Activated CD8-positive, alpha-beta T cell treated with anti-CD3 and anti-CD28 coated beads, Interleukin-2, amount 10 ng/mL, durations not matched to agents 7 days and 5 days (primary cell): ENCODE results near the gene TM4SF18. TPM values are rescaled to one million over a fixed set of nuclear protein-coding genes. Genes with fewer than 3 reads are reported as not detected.

Experiments used
- ATAC-seq: fragments of 150-1000 bp; cut with Tn5 transposase; one replicate; pipeline ENCODE4 v1.10.0; 2021; ENCODE audit warnings: moderate library complexity
- CTCF ChIA-PET: fragments of 350-600 bp; sonication (Branson Sonifier 250); formaldehyde crosslinking; loops from one replicate; lab custom pipeline; 2021; ENCODE audit warnings: antibody characterized with exemption; lab: Charles Lee
- POLR2A ChIA-PET: fragments of 350-600 bp; sonication (Branson Sonifier 250); formaldehyde crosslinking; loops from one replicate; lab custom pipeline; 2021; ENCODE audit warnings: antibody characterized with exemption; lab: Charles Lee
- DNase-seq: peaks from one replicate; pipeline ENCODE4 v3.0.0-alpha.2; 2020
- H3K27ac Mint-ChIP-seq: one replicate; pipeline ENCODE4 v1.8.0; 2021; ENCODE audit warnings: mild to moderate bottlenecking, mixed read lengths
- H3K27me3 Mint-ChIP-seq: one replicate; pipeline ENCODE4 v1.8.0; 2021; ENCODE audit warnings: low read depth, mixed read lengths
- H3K36me3 Mint-ChIP-seq: one replicate; pipeline ENCODE4 v1.8.0; 2021; ENCODE audit warnings: low read depth, mixed read lengths
- H3K4me1 Mint-ChIP-seq: one replicate; pipeline ENCODE4 v1.8.0; 2021; ENCODE audit warnings: low read depth, mixed read lengths
- H3K4me3 Mint-ChIP-seq: one replicate; pipeline ENCODE4 v1.8.0; 2021; ENCODE audit warnings: mild to moderate bottlenecking, mixed read lengths
- H3K9me3 Mint-ChIP-seq: one replicate; pipeline ENCODE4 v1.8.0; 2022; ENCODE audit warnings: mixed read lengths; ENCODE audit not compliant: insufficient read depth
- total RNA-seq, 2 experiments: library from RNA; stranded (reverse); gene quantifications; one replicate each; pipeline ENCODE4 v1.2.3, GENCODE V29; 2021

Gene TM4SF18
- total RNA-seq, 2 experiments from 2014 or later: not detected

- no peak overlapping the region for H3K27ac Mint-ChIP-seq
- no peaks in the 10 kb centered on the region for H3K36me3 Mint-ChIP-seq
- CTCF ChIA-PET: interaction anchor here (1.3 to 6.3 kb wide), 4 partner anchors 143 to 322 kb away, joined by 3 to 113 read pairs (median 44); partner anchors contain the start of gene HPS3
- peak; percentile 54 for DNase-seq
- no peaks in the 10 kb centered on the region for H3K9me3 Mint-ChIP-seq
- H3K4me1 Mint-ChIP-seq: peaks cover 15% of the 10 kb centered on the region
- POLR2A ChIA-PET: no interaction called here
- H3K27me3 Mint-ChIP-seq: peaks cover 3% of the 10 kb centered on the region
- H3K4me3 Mint-ChIP-seq: no peak overlapping the region
- ATAC-seq: peak; percentile 70
Measured at GRCh38 chr3:149273096-149273751, 60.2 kb downstream of the TM4SF18 start.

- no peaks in the 10 kb centered on the region for H3K36me3 Mint-ChIP-seq
- no peak overlapping the region for H3K27ac Mint-ChIP-seq
- CTCF ChIA-PET: interaction anchor here (1.3 to 6.3 kb wide), 5 partner anchors 10 to 410 kb away, joined by 3 to 113 read pairs (median 4); no protein-coding TSS in a partner anchor
- peaks cover 3% of the 10 kb centered on the region for H3K27me3 Mint-ChIP-seq
- POLR2A ChIA-PET: no interaction called here
- H3K4me3 Mint-ChIP-seq: no peak overlapping the region
- H3K4me1 Mint-ChIP-seq: peaks cover 3% of the 10 kb centered on the region
- ATAC-seq (no peak), DNase-seq (no peak)
- no peaks in the 10 kb centered on the region for H3K9me3 Mint-ChIP-seq
Measured at GRCh38 chr3:149271669-149272068, 61.8 kb downstream of the TM4SF18 start.

GRCh38 chr3:149270180-149270579 is 63.3 kb downstream of the TM4SF18 start:
- CTCF ChIA-PET: interaction anchor here (6.0 to 6.3 kb wide), 2 partner anchors 149 to 315 kb away, joined by 52 to 113 read pairs; no protein-coding TSS in a partner anchor
- POLR2A ChIA-PET: no interaction called here
- Mint-ChIP-seq H3K27ac (no peak overlapping the region), H3K4me1 (peaks cover 3% of the 10 kb centered on the region), H3K36me3 (no peaks in the 10 kb centered on the region), H3K27me3 (no peaks in the 10 kb centered on the region), H3K9me3 (no peaks in the 10 kb centered on the region), H3K4me3 (no peak overlapping the region)
- ATAC-seq (no peak), DNase-seq (no peak)

- Mint-ChIP-seq H3K27me3 (no peaks in the 10 kb centered on the region), H3K27ac (no peak overlapping the region), H3K4me3 (no peak overlapping the region), H3K36me3 (no peaks in the 10 kb centered on the region), H3K9me3 (no peaks in the 10 kb centered on the region), H3K4me1 (peaks cover 3% of the 10 kb centered on the region)
- POLR2A ChIA-PET: no interaction called here
- CTCF ChIA-PET: interaction anchor here (3.2 kb wide), 1 partner anchor 149 kb away, joined by 14 read pairs; no protein-coding TSS in a partner anchor
- DNase-seq (no peak), ATAC-seq (no peak)
Measured at GRCh38 chr3:149269687-149270086, 63.7 kb downstream of the TM4SF18 start.

Other genes starting within 250 kb of the TM4SF18 start
- gene HLTF, start 247.1 kb downstream of the TM4SF18 start, total RNA-seq: 10 to 100 TPM; 25.2 to 27.3 TPM
- 10 to 100 TPM; 26.8 to 29.0 TPM for gene HPS3, start 204.0 kb downstream of the TM4SF18 start, total RNA-seq
- not detected for gene CP, start 111.8 kb downstream of the TM4SF18 start, total RNA-seq
- gene TM4SF1, start 44.0 kb upstream of the TM4SF18 start, total RNA-seq: not detected
- gene TM4SF4, start 141.1 kb upstream of the TM4SF18 start, total RNA-seq: not detected